ENCODE results near the gene MUTYH. TPM values are rescaled to one million over a fixed set of nuclear protein-coding genes. Genes with fewer than 3 reads are reported as not detected.

Gene MUTYH
- polyA plus RNA-seq, 1 donor from 2014 or later = 59.8 TPM

DNA sequence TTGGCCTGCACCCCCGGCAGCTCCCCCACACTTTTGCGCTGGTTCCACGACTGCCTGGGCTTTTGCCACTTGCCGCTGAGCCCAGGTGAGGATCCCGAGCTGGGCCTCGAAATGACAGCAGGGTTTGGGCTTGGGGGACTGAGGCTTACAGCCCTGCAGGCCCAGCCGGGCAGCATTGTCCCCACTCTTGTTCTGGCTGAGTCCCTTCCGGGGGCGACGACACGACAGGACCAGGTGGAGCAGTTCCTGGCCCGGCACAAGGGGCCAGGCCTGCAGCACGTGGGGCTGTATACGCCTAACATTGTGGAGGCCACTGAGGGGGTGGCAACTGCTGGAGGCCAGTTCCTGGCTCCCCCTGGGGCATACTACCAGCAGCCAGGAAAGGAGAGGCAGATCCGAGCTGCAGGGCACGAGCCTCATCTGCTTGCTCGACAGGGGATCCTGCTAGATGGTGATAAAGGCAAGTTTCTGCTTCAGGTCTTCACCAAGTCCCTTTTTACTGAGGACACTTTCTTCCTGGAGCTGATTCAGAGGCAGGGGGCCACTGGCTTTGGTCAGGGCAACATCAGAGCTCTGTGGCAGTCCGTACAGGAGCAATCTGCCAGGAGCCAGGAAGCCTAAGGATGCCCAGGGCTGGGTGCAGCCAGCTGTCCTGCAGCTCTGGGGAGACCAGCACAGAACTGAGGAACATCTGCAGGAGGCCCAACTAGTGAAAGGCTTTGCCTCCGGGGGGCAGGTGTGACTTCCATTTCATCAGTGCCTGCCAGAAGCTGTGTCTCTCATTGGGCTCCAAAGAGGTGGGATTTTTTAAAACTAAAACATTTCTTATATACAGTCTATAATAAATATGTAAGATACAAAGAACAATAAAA is 12.4 kb downstream of the MUTYH start:
- H3K4me3 ChIP-seq (ENCODE audit: low read length) = no peak overlapping the region
- H3K9ac ChIP-seq (ENCODE audit: low read length) = no peak overlapping the region
- H3K27ac ChIP-seq (ENCODE audit: low read length) = no peak overlapping the region
- no peak overlapping the region for H3K4me2 ChIP-seq (ENCODE audit: low read length)
- H3K27me3 ChIP-seq (ENCODE audit: insufficient read depth, low read depth, low read length) = no peaks in the 10 kb centered on the region
- H4K20me1 ChIP-seq (ENCODE audit: insufficient read depth) = no peaks in the 10 kb centered on the region
- no peaks in the 10 kb centered on the region for H3K9me2 ChIP-seq (ENCODE audit: insufficient read depth, low read length)
- no peaks in the 10 kb centered on the region for H3F3A ChIP-seq (ENCODE audit: insufficient read depth, low read length, poor library complexity, severe bottlenecking)
- H3K36me3 ChIP-seq (ENCODE audit: insufficient read depth, low read length) = no peaks in the 10 kb centered on the region
- H3K79me2 ChIP-seq (replicated peaks; ENCODE audit: insufficient read depth, low read length) = no peaks in the 10 kb centered on the region
- H3K9me3 ChIP-seq (ENCODE audit: low read length) = no peaks in the 10 kb centered on the region
- no peak overlapping the region for H2AFZ ChIP-seq (ENCODE audit: low read depth, low read length)
- TF ChIP-seq RAD21 (conservative IDR thresholded peaks at IDR 0.05) (no peak), SMC3 (conservative IDR thresholded peaks at IDR 0.05; ENCODE audit: poor library complexity) (no peak), EZH2 (IDR thresholded peaks at IDR 0.05; ENCODE audit: borderline replicate concordance, insufficient read depth, low read length, poor library complexity, severe bottlenecking) (no peak), TAF1 (IDR thresholded peaks at IDR 0.05; ENCODE audit: low read depth) (no peak), MXI1 (conservative IDR thresholded peaks at IDR 0.05; ENCODE audit: poor library complexity, severe bottlenecking) (no peak), POLR2AphosphoS5 (IDR thresholded peaks at IDR 0.05) (no peak), EP300 (conservative IDR thresholded peaks at IDR 0.05; ENCODE audit: poor library complexity, severe bottlenecking) (no peak)
- TF ChIP-seq, protein P1, sequence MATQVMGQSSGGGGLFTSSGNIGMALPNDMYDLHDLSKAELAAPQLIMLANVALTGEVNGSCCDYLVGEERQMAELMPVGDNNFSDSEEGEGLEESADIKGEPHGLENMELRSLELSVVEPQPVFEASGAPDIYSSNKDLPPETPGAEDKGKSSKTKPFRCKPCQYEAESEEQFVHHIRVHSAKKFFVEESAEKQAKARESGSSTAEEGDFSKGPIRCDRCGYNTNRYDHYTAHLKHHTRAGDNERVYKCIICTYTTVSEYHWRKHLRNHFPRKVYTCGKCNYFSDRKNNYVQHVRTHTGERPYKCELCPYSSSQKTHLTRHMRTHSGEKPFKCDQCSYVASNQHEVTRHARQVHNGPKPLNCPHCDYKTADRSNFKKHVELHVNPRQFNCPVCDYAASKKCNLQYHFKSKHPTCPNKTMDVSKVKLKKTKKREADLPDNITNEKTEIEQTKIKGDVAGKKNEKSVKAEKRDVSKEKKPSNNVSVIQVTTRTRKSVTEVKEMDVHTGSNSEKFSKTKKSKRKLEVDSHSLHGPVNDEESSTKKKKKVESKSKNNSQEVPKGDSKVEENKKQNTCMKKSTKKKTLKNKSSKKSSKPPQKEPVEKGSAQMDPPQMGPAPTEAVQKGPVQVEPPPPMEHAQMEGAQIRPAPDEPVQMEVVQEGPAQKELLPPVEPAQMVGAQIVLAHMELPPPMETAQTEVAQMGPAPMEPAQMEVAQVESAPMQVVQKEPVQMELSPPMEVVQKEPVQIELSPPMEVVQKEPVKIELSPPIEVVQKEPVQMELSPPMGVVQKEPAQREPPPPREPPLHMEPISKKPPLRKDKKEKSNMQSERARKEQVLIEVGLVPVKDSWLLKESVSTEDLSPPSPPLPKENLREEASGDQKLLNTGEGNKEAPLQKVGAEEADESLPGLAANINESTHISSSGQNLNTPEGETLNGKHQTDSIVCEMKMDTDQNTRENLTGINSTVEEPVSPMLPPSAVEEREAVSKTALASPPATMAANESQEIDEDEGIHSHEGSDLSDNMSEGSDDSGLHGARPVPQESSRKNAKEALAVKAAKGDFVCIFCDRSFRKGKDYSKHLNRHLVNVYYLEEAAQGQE (IDR thresholded peaks at IDR 0.05; ENCODE audit: borderline replicate concordance) = no peak
- TF ChIP-seq, protein P2, sequence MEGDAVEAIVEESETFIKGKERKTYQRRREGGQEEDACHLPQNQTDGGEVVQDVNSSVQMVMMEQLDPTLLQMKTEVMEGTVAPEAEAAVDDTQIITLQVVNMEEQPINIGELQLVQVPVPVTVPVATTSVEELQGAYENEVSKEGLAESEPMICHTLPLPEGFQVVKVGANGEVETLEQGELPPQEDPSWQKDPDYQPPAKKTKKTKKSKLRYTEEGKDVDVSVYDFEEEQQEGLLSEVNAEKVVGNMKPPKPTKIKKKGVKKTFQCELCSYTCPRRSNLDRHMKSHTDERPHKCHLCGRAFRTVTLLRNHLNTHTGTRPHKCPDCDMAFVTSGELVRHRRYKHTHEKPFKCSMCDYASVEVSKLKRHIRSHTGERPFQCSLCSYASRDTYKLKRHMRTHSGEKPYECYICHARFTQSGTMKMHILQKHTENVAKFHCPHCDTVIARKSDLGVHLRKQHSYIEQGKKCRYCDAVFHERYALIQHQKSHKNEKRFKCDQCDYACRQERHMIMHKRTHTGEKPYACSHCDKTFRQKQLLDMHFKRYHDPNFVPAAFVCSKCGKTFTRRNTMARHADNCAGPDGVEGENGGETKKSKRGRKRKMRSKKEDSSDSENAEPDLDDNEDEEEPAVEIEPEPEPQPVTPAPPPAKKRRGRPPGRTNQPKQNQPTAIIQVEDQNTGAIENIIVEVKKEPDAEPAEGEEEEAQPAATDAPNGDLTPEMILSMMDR (IDR thresholded peaks at IDR 0.05; ENCODE audit: poor library complexity, severe bottlenecking) = no peak

DNA sequence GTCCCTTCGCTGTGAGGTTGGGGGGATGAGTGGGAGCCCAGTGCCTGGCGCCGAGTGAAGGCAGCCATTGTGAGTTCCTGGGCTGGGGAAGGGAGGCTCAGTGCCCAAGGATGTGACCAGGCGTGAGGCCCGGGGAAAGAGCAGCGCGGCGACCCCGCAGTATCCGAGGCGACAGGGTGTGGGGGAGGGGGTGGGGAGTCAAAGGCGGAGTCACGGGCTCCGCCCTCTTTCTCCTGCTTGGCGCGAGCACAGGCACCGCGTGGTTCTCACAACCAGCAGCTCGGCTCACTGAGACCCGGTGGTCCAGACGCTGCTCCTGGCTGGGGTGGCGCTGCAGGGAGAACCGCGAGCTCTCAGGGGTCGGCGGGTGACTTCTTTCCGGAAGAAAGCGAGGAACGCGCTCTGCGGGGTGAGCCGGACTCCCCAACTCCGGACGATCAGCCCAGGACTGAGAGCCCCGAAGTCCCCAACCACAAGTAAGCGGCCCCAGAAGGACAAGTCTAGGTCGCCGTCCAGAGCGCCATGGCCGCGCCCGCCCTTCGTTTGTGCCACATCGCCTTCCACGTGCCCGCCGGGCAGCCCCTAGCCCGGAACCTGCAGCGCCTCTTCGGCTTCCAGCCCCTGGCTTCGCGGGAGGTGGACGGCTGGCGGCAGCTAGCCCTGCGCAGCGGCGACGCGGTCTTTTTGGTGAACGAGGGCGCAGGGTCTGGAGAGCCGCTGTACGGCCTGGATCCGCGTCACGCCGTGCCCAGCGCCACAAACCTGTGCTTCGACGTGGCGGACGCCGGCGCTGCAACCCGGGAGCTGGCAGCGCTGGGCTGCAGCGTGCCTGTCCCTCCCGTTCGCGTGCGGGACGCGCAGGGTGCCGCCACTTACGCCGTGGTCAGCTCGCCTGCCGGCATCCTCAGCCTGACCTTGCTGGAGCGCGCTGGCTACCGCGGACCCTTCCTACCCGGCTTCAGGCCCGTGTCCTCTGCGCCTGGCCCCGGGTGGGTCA is 13.3 kb downstream of the MUTYH start, which contains the start of gene HPDL:
Gene HPDL, plus strand, starts transcription at position 269 of the 997 bp plus-strand sequence. Its CDS starts 254 bp downstream, at position 523.
- Histone ChIP-seq H3K4me2 (ENCODE audit: low read length) (no peak within 1 kb of the TSS), H3K79me2 (replicated peaks; ENCODE audit: insufficient read depth, low read length) (no peaks in the 10 kb centered on the region), H3K9me3 (ENCODE audit: low read length) (no peaks in the 10 kb centered on the region), H3F3A (ENCODE audit: insufficient read depth, low read length, poor library complexity, severe bottlenecking) (no peaks in the 10 kb centered on the region), H3K9ac (ENCODE audit: low read length) (no peak within 1 kb of the TSS), H4K20me1 (ENCODE audit: insufficient read depth) (no peaks in the 10 kb centered on the region), H3K9me2 (ENCODE audit: insufficient read depth, low read length) (no peaks in the 10 kb centered on the region), H2AFZ (ENCODE audit: low read depth, low read length) (no peak within 1 kb of the TSS), H3K36me3 (ENCODE audit: insufficient read depth, low read length) (no peaks in the 10 kb centered on the region), H3K27me3 (ENCODE audit: insufficient read depth, low read depth, low read length) (no peaks in the 10 kb centered on the region), H3K4me3 (ENCODE audit: low read length) (peak within 1 kb of the TSS; percentile 52), H3K27ac (ENCODE audit: low read length) (no peak within 1 kb of the TSS)
- TF ChIP-seq, protein P1 (IDR thresholded peaks at IDR 0.05; ENCODE audit: borderline replicate concordance) = no peak
- no peak for TF ChIP-seq TAF1 (IDR thresholded peaks at IDR 0.05; ENCODE audit: low read depth)
- TF ChIP-seq SMC3 (conservative IDR thresholded peaks at IDR 0.05; ENCODE audit: poor library complexity) = no peak
- TF ChIP-seq POLR2AphosphoS5 (IDR thresholded peaks at IDR 0.05) = no peak
